PC-9 (cell line): ENCODE measurements around the gene COL5A1.

Source experiments
- CTCF ChIP-seq: fragments of 200-600 bp; sonication (generic); conservative IDR thresholded peaks from 2 replicates; pipeline ENCODE4 v1.6.1; 2017; ENCODE audit warnings: mixed run types, antibody characterized with exemption, mild to moderate bottlenecking, moderate library complexity
- EZH2 ChIP-seq: fragments of 200-600 bp; sonication (generic); IDR thresholded peaks from 2 replicates; pipeline ENCODE4 v1.8.0; 2017; ENCODE audit warnings: antibody characterized with exemption, low read depth

DNA sequence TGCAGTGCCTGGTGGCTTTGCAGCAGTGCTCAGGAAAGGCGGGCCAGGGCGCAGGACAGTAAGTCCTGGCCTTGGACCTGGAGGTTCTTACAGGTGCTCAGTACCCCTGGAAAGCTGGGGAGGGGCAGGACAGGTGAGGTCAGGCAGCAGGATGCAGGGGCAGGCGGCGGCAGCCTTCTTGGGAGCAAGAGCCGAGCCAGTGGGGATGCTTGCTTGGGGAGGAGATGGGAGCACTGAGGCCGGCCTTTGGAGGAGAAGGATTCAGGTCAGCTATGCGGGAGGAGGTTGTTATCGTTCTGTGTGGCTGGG lies 98.0 kb downstream of the COL5A1 start:
- TF ChIP-seq CTCF (no peak), EZH2 (no peak)
